ENCODE results near the gene PRC1. TPM values are rescaled to one million over a fixed set of nuclear protein-coding genes. Genes with fewer than 3 reads are reported as not detected.

PRC1 gene
- total and polyA plus RNA-seq, 2 of the 13 experiments (the other 11 are each of a cell fraction or from before 2014, with no cell fraction given), result 137 to 162 TPM

DNA sequence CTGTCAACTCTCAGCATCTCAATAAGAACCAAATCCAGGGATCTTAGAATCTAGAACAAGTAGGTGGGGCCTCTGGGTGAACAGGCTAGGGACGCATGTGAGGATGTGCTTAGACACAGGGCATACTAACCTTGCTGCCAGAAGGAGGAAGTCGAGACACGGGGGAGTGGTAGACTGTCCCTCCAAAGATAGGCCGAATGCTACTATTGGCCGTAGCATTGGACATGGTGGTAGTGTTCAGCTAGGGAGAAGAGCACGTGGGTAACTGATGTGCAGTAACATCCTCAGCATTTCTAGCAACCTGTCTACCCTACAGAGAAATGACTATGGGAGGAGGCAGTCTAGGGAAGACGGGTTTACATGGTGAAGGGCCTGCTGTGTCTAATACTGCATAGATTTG lies 24.1 kb downstream of the PRC1 start:
- H3K4me2 ChIP-seq (ENCODE audit: low read depth, low read length), result no peak overlapping the region
- no peak overlapping the region for H3K9ac ChIP-seq (ENCODE audit: insufficient read depth, low read depth, low read length)
- ATAC-seq, result no peak
- H3K36me3 ChIP-seq (replicated peaks in 1 of 2; ENCODE audit: control insufficient read depth in 1 of 2, insufficient read depth in 2 of 2, low read length in 2 of 2), result peaks cover 24 to 75% of the 10 kb centered on the region in 2 experiments
- ChIA-PET CTCF (ENCODE audit: low intra/inter-chr PET ratio, low total read pairs) (no interaction called here), POLR2A (no interaction called here)
- TF ChIP-seq NFYC (CRISPR knock-in tag; IDR thresholded peaks at IDR 0.05), result no peak
- H2AFZ ChIP-seq (ENCODE audit: low read length), result no peak overlapping the region
- intact Hi-C loops (cut with micrococcal nuclease; ENCODE audit: unreplicated experiment) (no loop called here), in situ Hi-C loops (cut with HindIII; ENCODE audit: extremely low pct_ligation_motif_present, low pct_unique_long_range_greater_than_20kb) (no loop called here)
- no peak overlapping the region for H3K27ac ChIP-seq (ENCODE audit: extremely low read length, insufficient read depth, low read length)
- no peak overlapping the region for H3K4me3 ChIP-seq (replicated peaks in 1 of 3; ENCODE audit: insufficient read depth in 1 of 3, low read depth in 2 of 3, low read length in 3 of 3)
- no TSS peak for BruUV-seq (replicated peaks)
- FAIRE-seq, result no peak
- no peaks in the 10 kb centered on the region; the same call in 1 of the 2 replicates for H4K20me1 ChIP-seq (ENCODE audit: insufficient read depth, low read length)
- H3K79me2 ChIP-seq (ENCODE audit: insufficient read depth, low read length), result no peaks in the 10 kb centered on the region
- H3K9me3 ChIP-seq (ENCODE audit: low read length), result no peaks in the 10 kb centered on the region
- no peaks in the 10 kb centered on the region for H3K27me3 ChIP-seq (ENCODE audit: control insufficient read depth in 1 of 2, insufficient read depth in 2 of 2, low read length in 2 of 2)
- no peaks in the 10 kb centered on the region for H3K4me1 ChIP-seq (ENCODE audit: insufficient read depth, low read length)
- no peak for DNase-seq (ENCODE audit: low spot score)
- 97% methylated on average over 7 of the region's 7 CpGs for WGBS (ENCODE audit: low lambda C conversion rate)

DNA sequence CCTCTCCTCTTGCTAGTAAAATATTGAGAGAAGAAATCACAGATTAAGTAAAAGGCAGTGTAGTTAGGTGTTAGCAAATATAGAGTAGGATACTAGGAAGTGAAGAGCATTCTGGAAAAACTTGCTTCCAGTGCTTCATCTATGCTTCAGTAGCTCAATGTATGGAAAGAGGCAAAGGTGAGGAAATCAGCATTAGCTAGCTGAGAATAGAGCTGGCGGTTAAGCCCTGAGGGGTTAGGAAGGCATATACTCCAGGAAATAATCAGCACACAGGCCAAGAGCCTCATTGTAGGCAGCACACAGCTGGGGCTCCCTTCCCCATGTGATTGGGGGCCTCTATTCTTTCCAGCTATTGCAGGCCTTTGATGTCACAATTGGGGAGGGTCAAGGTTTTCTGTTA lies 25.9 kb downstream of the PRC1 start:
- ATAC-seq (no peak), DNase-seq (ENCODE audit: low spot score) (no peak), FAIRE-seq (no peak)
- Histone ChIP-seq H3K4me3 (replicated peaks in 1 of 3; ENCODE audit: insufficient read depth in 1 of 3, low read depth in 2 of 3, low read length in 3 of 3) (no peak overlapping the region), H3K9ac (ENCODE audit: insufficient read depth, low read depth, low read length) (no peak overlapping the region), H4K20me1 (ENCODE audit: insufficient read depth, low read length) (no peaks in the 10 kb centered on the region; the same call in 1 of the 2 replicates), H3K4me2 (ENCODE audit: low read depth, low read length) (no peak overlapping the region), H3K4me1 (ENCODE audit: insufficient read depth, low read length) (no peaks in the 10 kb centered on the region), H2AFZ (ENCODE audit: low read length) (no peak overlapping the region), H3K9me3 (ENCODE audit: low read length) (no peaks in the 10 kb centered on the region), H3K27ac (ENCODE audit: extremely low read length, insufficient read depth, low read length) (no peak overlapping the region), H3K36me3 (replicated peaks in 1 of 2; ENCODE audit: control insufficient read depth in 1 of 2, insufficient read depth in 2 of 2, low read length in 2 of 2) (peaks cover 17 to 66% of the 10 kb centered on the region in 2 experiments), H3K27me3 (ENCODE audit: control insufficient read depth in 1 of 2, insufficient read depth in 2 of 2, low read length in 2 of 2) (no peaks in the 10 kb centered on the region), H3K79me2 (ENCODE audit: insufficient read depth, low read length) (no peaks in the 10 kb centered on the region)
- POLR2A ChIA-PET, result no interaction called here
- 100% methylated on average over 1 of the region's 1 CpG for WGBS (ENCODE audit: low lambda C conversion rate)
- intact Hi-C loops (cut with micrococcal nuclease; ENCODE audit: unreplicated experiment), result no loop called here
- BruUV-seq (replicated peaks), result no TSS peak
- TF ChIP-seq, protein P1, sequence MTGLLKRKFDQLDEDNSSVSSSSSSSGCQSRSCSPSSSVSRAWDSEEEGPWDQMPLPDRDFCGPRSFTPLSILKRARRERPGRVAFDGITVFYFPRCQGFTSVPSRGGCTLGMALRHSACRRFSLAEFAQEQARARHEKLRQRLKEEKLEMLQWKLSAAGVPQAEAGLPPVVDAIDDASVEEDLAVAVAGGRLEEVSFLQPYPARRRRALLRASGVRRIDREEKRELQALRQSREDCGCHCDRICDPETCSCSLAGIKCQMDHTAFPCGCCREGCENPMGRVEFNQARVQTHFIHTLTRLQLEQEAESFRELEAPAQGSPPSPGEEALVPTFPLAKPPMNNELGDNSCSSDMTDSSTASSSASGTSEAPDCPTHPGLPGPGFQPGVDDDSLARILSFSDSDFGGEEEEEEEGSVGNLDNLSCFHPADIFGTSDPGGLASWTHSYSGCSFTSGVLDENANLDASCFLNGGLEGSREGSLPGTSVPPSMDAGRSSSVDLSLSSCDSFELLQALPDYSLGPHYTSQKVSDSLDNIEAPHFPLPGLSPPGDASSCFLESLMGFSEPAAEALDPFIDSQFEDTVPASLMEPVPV (CRISPR knock-in tag; IDR thresholded peaks at IDR 0.05), result no peak
- TF ChIP-seq SOX13 (IDR thresholded peaks at IDR 0.05) (no peak), SOX13 (CRISPR knock-in tag; conservative IDR thresholded peaks at IDR 0.05 in 1 of 2, IDR thresholded peaks at IDR 0.05 in 1 of 2) (no peak), SRF (IDR thresholded peaks at IDR 0.05; ENCODE audit: low read depth, low read length) (no peak), ZNF121 (CRISPR knock-in tag; IDR thresholded peaks at IDR 0.05) (no peak), MAZ (IDR thresholded peaks at IDR 0.05; ENCODE audit: borderline replicate concordance, low read depth, low read length) (no peak), MAZ (CRISPR knock-in tag; IDR thresholded peaks at IDR 0.05; ENCODE audit: low read depth) (no peak), ISX (CRISPR knock-in tag; conservative IDR thresholded peaks at IDR 0.05) (no peak), ZNF644 (CRISPR knock-in tag; IDR thresholded peaks at IDR 0.05; ENCODE audit: low read depth) (no peak), ZNF264 (CRISPR knock-in tag; IDR thresholded peaks at IDR 0.05) (no peak)
- CTCF ChIA-PET (ENCODE audit: low intra/inter-chr PET ratio, low total read pairs), result no interaction called here
- in situ Hi-C loops (cut with HindIII; ENCODE audit: extremely low pct_ligation_motif_present, low pct_unique_long_range_greater_than_20kb), result no loop called here

Data from HepG2 (cell line).